ENCODE measurements around the gene TNFAIP2. TPM values are rescaled to one million over a fixed set of nuclear protein-coding genes. Genes with fewer than 3 reads are reported as not detected.

TNFAIP2 gene
- total RNA-seq, 4 donors from 2014 or later, result 14.8 to 72.9 (median 22.3) TPM

DNA sequence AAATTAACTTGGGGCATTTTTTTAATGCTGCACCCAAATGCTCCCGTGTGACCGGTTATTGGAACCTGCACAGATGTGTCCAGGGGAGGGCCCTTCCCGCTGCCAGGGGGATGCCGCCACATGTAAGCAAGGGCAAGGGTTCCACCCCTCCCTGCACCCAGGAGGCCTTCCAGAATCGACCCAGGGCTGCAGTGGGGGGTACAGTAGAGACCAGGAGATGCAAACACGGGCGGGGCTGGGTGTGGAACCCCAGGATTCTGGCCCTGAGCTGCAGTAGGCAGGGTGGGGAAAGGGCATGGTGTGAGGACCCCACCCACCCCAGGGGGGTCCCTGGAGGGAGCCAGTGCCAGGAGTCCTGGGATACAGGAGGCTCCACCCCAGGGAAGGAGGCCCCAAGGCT lies 54.1 kb downstream of the TNFAIP2 start:
- no peak overlapping the region for H3K4me3 ChIP-seq
- intact Hi-C loops (cut with DNase I; ENCODE audit: low total_unique reads), result no loop called here
- H3K27ac ChIP-seq, result no peak overlapping the region
- in situ Hi-C loops (cut with MboI; ENCODE audit: low sequenced_read_pairs in 4 of 4), result loop anchor here in 1 of 4 donors (25.0 kb wide), 1 partner anchor 110 kb away; no protein-coding TSS in a partner anchor
- H3K36me3 ChIP-seq, result no peaks in the 10 kb centered on the region
- no peaks in the 10 kb centered on the region for H3K4me1 ChIP-seq
- DNase-seq (no peak), ATAC-seq (no peak)
- TF ChIP-seq, protein P1, sequence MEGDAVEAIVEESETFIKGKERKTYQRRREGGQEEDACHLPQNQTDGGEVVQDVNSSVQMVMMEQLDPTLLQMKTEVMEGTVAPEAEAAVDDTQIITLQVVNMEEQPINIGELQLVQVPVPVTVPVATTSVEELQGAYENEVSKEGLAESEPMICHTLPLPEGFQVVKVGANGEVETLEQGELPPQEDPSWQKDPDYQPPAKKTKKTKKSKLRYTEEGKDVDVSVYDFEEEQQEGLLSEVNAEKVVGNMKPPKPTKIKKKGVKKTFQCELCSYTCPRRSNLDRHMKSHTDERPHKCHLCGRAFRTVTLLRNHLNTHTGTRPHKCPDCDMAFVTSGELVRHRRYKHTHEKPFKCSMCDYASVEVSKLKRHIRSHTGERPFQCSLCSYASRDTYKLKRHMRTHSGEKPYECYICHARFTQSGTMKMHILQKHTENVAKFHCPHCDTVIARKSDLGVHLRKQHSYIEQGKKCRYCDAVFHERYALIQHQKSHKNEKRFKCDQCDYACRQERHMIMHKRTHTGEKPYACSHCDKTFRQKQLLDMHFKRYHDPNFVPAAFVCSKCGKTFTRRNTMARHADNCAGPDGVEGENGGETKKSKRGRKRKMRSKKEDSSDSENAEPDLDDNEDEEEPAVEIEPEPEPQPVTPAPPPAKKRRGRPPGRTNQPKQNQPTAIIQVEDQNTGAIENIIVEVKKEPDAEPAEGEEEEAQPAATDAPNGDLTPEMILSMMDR (IDR thresholded peaks at IDR 0.05 in 4 of 5, conservative IDR thresholded peaks at IDR 0.05 in 1 of 5), result no peak
- TF ChIP-seq POLR2A (IDR thresholded peaks at IDR 0.05), result no peak
- H3K9me3 ChIP-seq, result no peaks in the 10 kb centered on the region
- peaks cover 0 to 3% (median 0%) of the 10 kb centered on the region in 3 donors for H3K27me3 ChIP-seq

DNA sequence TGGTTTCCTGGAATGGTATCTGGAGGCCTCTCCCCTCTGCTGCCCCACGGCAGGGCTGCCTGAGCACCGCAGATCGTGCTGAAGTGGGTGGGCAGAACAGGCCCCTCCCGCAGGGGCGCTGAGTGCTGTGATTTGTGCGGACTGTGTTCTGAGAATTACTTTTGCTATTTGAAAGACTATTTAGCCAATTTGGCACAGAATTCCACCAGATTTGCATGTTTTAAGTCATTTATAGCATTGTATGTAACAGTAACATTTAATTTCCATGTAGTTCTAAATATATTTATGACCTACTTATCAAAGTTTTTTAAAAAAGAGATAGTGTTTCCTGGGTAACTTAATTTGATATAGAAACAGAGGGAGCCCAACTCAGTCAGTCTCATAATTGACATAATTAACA lies 55.3 kb downstream of the TNFAIP2 start:
- no peaks in the 10 kb centered on the region for H3K36me3 ChIP-seq
- DNase-seq, result no peak
- H3K27ac ChIP-seq, result no peak overlapping the region
- H3K4me1 ChIP-seq, result no peaks in the 10 kb centered on the region
- in situ Hi-C loops (cut with MboI; ENCODE audit: low sequenced_read_pairs in 4 of 4) (loop anchor here in 1 of 4 donors (25.0 kb wide), 1 partner anchor 109 kb away; no protein-coding TSS in a partner anchor), intact Hi-C loops (cut with DNase I; ENCODE audit: low total_unique reads) (no loop called here)
- no peak for TF ChIP-seq POLR2A (IDR thresholded peaks at IDR 0.05)
- TF ChIP-seq, protein P1 (IDR thresholded peaks at IDR 0.05 in 4 of 5, conservative IDR thresholded peaks at IDR 0.05 in 1 of 5), result no peak
- no peak overlapping the region for H3K4me3 ChIP-seq
- no peak for ATAC-seq
- no peaks in the 10 kb centered on the region for H3K27me3 ChIP-seq
- H3K9me3 ChIP-seq, result no peaks in the 10 kb centered on the region

DNA sequence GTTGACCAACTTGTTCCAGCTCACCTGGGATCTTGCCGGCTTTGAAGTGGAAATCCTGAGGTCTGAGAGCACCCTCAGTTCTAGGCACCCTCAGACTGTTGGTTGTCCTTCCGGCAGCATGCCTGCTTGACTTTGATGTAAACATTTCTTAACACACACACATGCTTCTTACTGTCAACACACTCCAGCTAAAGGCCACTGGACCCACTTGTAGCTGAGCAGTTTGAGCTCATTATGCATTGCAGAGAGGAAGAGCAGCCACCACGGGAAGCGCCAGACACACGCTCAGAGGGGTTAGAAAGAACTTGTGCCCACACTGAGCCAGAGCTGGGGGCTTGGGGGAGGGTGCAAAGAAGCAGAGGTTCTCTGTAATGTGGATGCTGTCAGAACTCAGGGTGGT lies 55.8 kb downstream of the TNFAIP2 start:
- TF ChIP-seq POLR2A (IDR thresholded peaks at IDR 0.05), result no peak
- TF ChIP-seq, protein P1 (IDR thresholded peaks at IDR 0.05 in 4 of 5, conservative IDR thresholded peaks at IDR 0.05 in 1 of 5), result no peak
- in situ Hi-C loops (cut with MboI; ENCODE audit: low sequenced_read_pairs in 4 of 4) (loop anchor here in 1 of 4 donors (25.0 kb wide), 1 partner anchor 108 kb away; no protein-coding TSS in a partner anchor), intact Hi-C loops (cut with DNase I; ENCODE audit: low total_unique reads) (no loop called here)
- Histone ChIP-seq H3K27ac (no peak overlapping the region), H3K4me3 (no peak overlapping the region), H3K27me3 (no peaks in the 10 kb centered on the region), H3K36me3 (no peaks in the 10 kb centered on the region), H3K4me1 (no peaks in the 10 kb centered on the region), H3K9me3 (no peaks in the 10 kb centered on the region)
- no peak for DNase-seq
- no peak for ATAC-seq

- no peaks in the 10 kb centered on the region for H3K9me3 ChIP-seq
- in situ Hi-C loops (cut with MboI; ENCODE audit: low sequenced_read_pairs in 4 of 4), result loop anchor here in 3 of 4 donors (10.0 to 25.0 kb wide), 2 partner anchors 76 to 107 kb away; no protein-coding TSS in a partner anchor
- TF ChIP-seq, protein P1 (IDR thresholded peaks at IDR 0.05 in 4 of 5, conservative IDR thresholded peaks at IDR 0.05 in 1 of 5), result no peak
- TF ChIP-seq POLR2A (IDR thresholded peaks at IDR 0.05), result no peak
- H3K27ac ChIP-seq, result no peak overlapping the region
- ATAC-seq (no peak), DNase-seq (no peak)
- H3K36me3 ChIP-seq, result no peaks in the 10 kb centered on the region
- H3K27me3 ChIP-seq, result no peaks in the 10 kb centered on the region
- no peak overlapping the region for H3K4me3 ChIP-seq
- H3K4me1 ChIP-seq, result peaks cover 3 to 5% of the 10 kb centered on the region in 2 donors
- intact Hi-C loops (cut with DNase I; ENCODE audit: low total_unique reads), result no loop called here
Measured at GRCh38 chr14:103180331-103180730, 57.1 kb downstream of the TNFAIP2 start.

- Histone ChIP-seq H3K36me3 (no peaks in the 10 kb centered on the region), H3K27ac (no peak overlapping the region), H3K4me3 (no peak overlapping the region), H3K4me1 (peaks cover 6% of the 10 kb centered on the region in 2 donors), H3K9me3 (no peaks in the 10 kb centered on the region), H3K27me3 (no peaks in the 10 kb centered on the region)
- intact Hi-C loops (cut with DNase I; ENCODE audit: low total_unique reads), result loop anchor here (1.0 kb wide), 1 partner anchor 79 kb away; no protein-coding TSS in a partner anchor
- ATAC-seq, result no peak
- no peak for TF ChIP-seq POLR2A (IDR thresholded peaks at IDR 0.05)
- TF ChIP-seq, protein P1 (IDR thresholded peaks at IDR 0.05 in 4 of 5, conservative IDR thresholded peaks at IDR 0.05 in 1 of 5), result no peak
- DNase-seq, result no peak
- in situ Hi-C loops (cut with MboI; ENCODE audit: low sequenced_read_pairs in 4 of 4), result loop anchor here in 3 of 4 donors (10.0 to 25.0 kb wide), 2 partner anchors 79 to 103 kb away; no protein-coding TSS in a partner anchor
Measured at GRCh38 chr14:103184046-103184445, 60.8 kb downstream of the TNFAIP2 start.
